ENCODE data around the gene KRTAP9-6.

The KRTAP9-6 gene

GRCh38 chr17:41284546-41284945, 19.4 kb downstream of the KRTAP9-6 start:
- H3K9ac ChIP-seq (ENCODE audit: low read length), result no peak overlapping the region
- H3K27ac ChIP-seq (ENCODE audit: low read depth, low read length), result no peak overlapping the region
- H3K9me3 ChIP-seq (ENCODE audit: insufficient read depth, low read length), result no peaks in the 10 kb centered on the region
- H4K20me1 ChIP-seq (ENCODE audit: low read depth, low read length), result no peaks in the 10 kb centered on the region
- H2AFZ ChIP-seq (ENCODE audit: low read depth, low read length, severe bottlenecking), result no peak overlapping the region
- no peaks in the 10 kb centered on the region for H3K36me3 ChIP-seq (ENCODE audit: low read length)
- no peaks in the 10 kb centered on the region for H3K79me2 ChIP-seq (ENCODE audit: insufficient read depth, low read length)
- no peaks in the 10 kb centered on the region for H3K27me3 ChIP-seq (ENCODE audit: low read length)
- no peak overlapping the region for H3K4me2 ChIP-seq (ENCODE audit: low read depth, low read length, poor library complexity, severe bottlenecking)
- no peaks in the 10 kb centered on the region for H3F3A ChIP-seq (ENCODE audit: insufficient read depth)
- H3K9me2 ChIP-seq (replicated peaks; ENCODE audit: insufficient read depth, low read length), result no peaks in the 10 kb centered on the region
- TF ChIP-seq CTCF (IDR thresholded peaks at IDR 0.05; ENCODE audit: insufficient read depth, low read length, poor library complexity, severe bottlenecking) (no peak), EZH2phosphoT487 (conservative IDR thresholded peaks at IDR 0.05; ENCODE audit: low read length) (no peak)
- H3K4me3 ChIP-seq (ENCODE audit: insufficient read depth, low read length, poor library complexity, severe bottlenecking), result no peak overlapping the region

GRCh38 chr17:41287050-41287449, 21.9 kb downstream of the KRTAP9-6 start:
- Histone ChIP-seq H4K20me1 (ENCODE audit: low read depth, low read length) (no peaks in the 10 kb centered on the region), H3K27me3 (ENCODE audit: low read length) (no peaks in the 10 kb centered on the region), H3K4me3 (ENCODE audit: insufficient read depth, low read length, poor library complexity, severe bottlenecking) (no peak overlapping the region), H2AFZ (ENCODE audit: low read depth, low read length, severe bottlenecking) (no peak overlapping the region), H3K9me3 (ENCODE audit: insufficient read depth, low read length) (no peaks in the 10 kb centered on the region), H3K79me2 (ENCODE audit: insufficient read depth, low read length) (no peaks in the 10 kb centered on the region), H3F3A (ENCODE audit: insufficient read depth) (no peaks in the 10 kb centered on the region), H3K4me2 (ENCODE audit: low read depth, low read length, poor library complexity, severe bottlenecking) (no peak overlapping the region), H3K9ac (ENCODE audit: low read length) (no peak overlapping the region), H3K9me2 (replicated peaks; ENCODE audit: insufficient read depth, low read length) (no peaks in the 10 kb centered on the region), H3K27ac (ENCODE audit: low read depth, low read length) (no peak overlapping the region), H3K36me3 (ENCODE audit: low read length) (no peaks in the 10 kb centered on the region)
- no peak for TF ChIP-seq EZH2phosphoT487 (conservative IDR thresholded peaks at IDR 0.05; ENCODE audit: low read length)
- TF ChIP-seq CTCF (IDR thresholded peaks at IDR 0.05; ENCODE audit: insufficient read depth, low read length, poor library complexity, severe bottlenecking), result no peak

GRCh38 chr17:41294016-41294415, 28.8 kb downstream of the KRTAP9-6 start:
- no peak overlapping the region for H3K4me2 ChIP-seq (ENCODE audit: low read depth, low read length, poor library complexity, severe bottlenecking)
- H3K27ac ChIP-seq (ENCODE audit: low read depth, low read length), result no peak overlapping the region
- H3K9me3 ChIP-seq (ENCODE audit: insufficient read depth, low read length), result no peaks in the 10 kb centered on the region
- no peak overlapping the region for H3K4me3 ChIP-seq (ENCODE audit: insufficient read depth, low read length, poor library complexity, severe bottlenecking)
- H3F3A ChIP-seq (ENCODE audit: insufficient read depth), result no peaks in the 10 kb centered on the region
- no peak overlapping the region for H2AFZ ChIP-seq (ENCODE audit: low read depth, low read length, severe bottlenecking)
- H4K20me1 ChIP-seq (ENCODE audit: low read depth, low read length), result no peaks in the 10 kb centered on the region
- H3K9me2 ChIP-seq (replicated peaks; ENCODE audit: insufficient read depth, low read length), result no peaks in the 10 kb centered on the region
- H3K9ac ChIP-seq (ENCODE audit: low read length), result no peak overlapping the region
- no peaks in the 10 kb centered on the region for H3K27me3 ChIP-seq (ENCODE audit: low read length)
- no peaks in the 10 kb centered on the region for H3K79me2 ChIP-seq (ENCODE audit: insufficient read depth, low read length)
- H3K36me3 ChIP-seq (ENCODE audit: low read length), result no peaks in the 10 kb centered on the region
- TF ChIP-seq CTCF (IDR thresholded peaks at IDR 0.05; ENCODE audit: insufficient read depth, low read length, poor library complexity, severe bottlenecking) (no peak), EZH2phosphoT487 (conservative IDR thresholded peaks at IDR 0.05; ENCODE audit: low read length) (no peak)
